Neuronal stem cell (in vitro differentiated cells): ENCODE data around the gene VWA3A.
"Not testable (repeated sequence)": the region's sequence is repeated elsewhere in the genome, so short reads cannot be mapped to it uniquely, and the experiment has no call there.

ENCODE experiments used
- DNase-seq: peaks from one replicate; pipeline ENCODE4 v3.0.0-alpha.2; 2013; ENCODE audit warnings: low spot score
- H2AFZ ChIP-seq: one replicate; pipeline ENCODE4 v1.6.1; 2013; ENCODE audit warnings: mild to moderate bottlenecking, low read length, inconsistent platforms
- H2AK5ac ChIP-seq: 2 replicates; pipeline ENCODE4 v1.6.1; 2013; ENCODE audit warnings: low read depth, mild to moderate bottlenecking, inconsistent platforms, low read length, moderate library complexity, mixed read lengths
- H2BK120ac ChIP-seq: 2 replicates; pipeline ENCODE4 v1.6.1; 2013; ENCODE audit warnings: low read depth, mild to moderate bottlenecking, inconsistent platforms, low read length, moderate library complexity, mixed read lengths
- H2BK12ac ChIP-seq: one replicate; pipeline ENCODE4 v1.6.1; 2013; ENCODE audit warnings: low read length, inconsistent platforms
- H2BK15ac ChIP-seq: 2 replicates; pipeline ENCODE4 v1.6.1; 2013; ENCODE audit warnings: mild to moderate bottlenecking, low read length, inconsistent platforms, mixed read lengths
- H2BK5ac ChIP-seq: one replicate; pipeline ENCODE4 v1.6.1; 2013; ENCODE audit warnings: inconsistent platforms, mild to moderate bottlenecking, low read length, moderate library complexity
- H3K14ac ChIP-seq: one replicate; pipeline ENCODE4 v1.6.1; 2013; ENCODE audit warnings: low read length, inconsistent platforms
- H3K18ac ChIP-seq: 2 replicates; pipeline ENCODE4 v1.6.1; 2013; ENCODE audit warnings: low read length, inconsistent platforms
- H3K23ac ChIP-seq: 2 replicates; pipeline ENCODE4 v1.6.1; 2013; ENCODE audit warnings: low read depth, mild to moderate bottlenecking, mixed read lengths, low read length, inconsistent platforms; ENCODE audit not compliant: poor library complexity
- H3K27ac ChIP-seq: replicated peaks from 3 replicates; pipeline ENCODE4 v1.5.1; 2013; ENCODE audit warnings: low read length, inconsistent platforms
- H3K27me3 ChIP-seq, 3 experiments: 2 replicates each; pipeline ENCODE4 v1.6.1; 2013; ENCODE audit warnings: low read length in 3 of 3, mild to moderate bottlenecking in 2 of 3, inconsistent platforms in 1 of 3, low read depth in 1 of 3, mixed read lengths in 1 of 3, moderate library complexity in 1 of 3; ENCODE audit not compliant: control insufficient read depth in 3 of 3, insufficient read depth in 3 of 3
- H3K36me3 ChIP-seq, 2 donors: replicated peaks in 1 of 2; 2 replicates each; pipeline ENCODE4 v1.6.1; 2013; ENCODE audit warnings: low read length in 2 of 2; ENCODE audit not compliant: control insufficient read depth in 2 of 2, insufficient read depth in 2 of 2
- H3K4ac ChIP-seq: 2 replicates; pipeline ENCODE4 v1.6.1; 2013; ENCODE audit warnings: inconsistent platforms, mild to moderate bottlenecking, low read length, moderate library complexity
- H3K4me1 ChIP-seq, 2 donors: 1 replicate in 1 of 2; 2 replicates in 1 of 2; pipeline ENCODE4 v1.6.1; 2013; ENCODE audit warnings: low read length in 2 of 2, low read depth in 1 of 2; ENCODE audit not compliant: control insufficient read depth in 2 of 2, insufficient read depth in 1 of 2
- H3K4me2 ChIP-seq: one replicate; pipeline ENCODE4 v1.6.1; 2013; ENCODE audit warnings: mild to moderate bottlenecking, low read length, inconsistent platforms; ENCODE audit not compliant: insufficient read depth, poor library complexity, severe bottlenecking
- H3K4me3 ChIP-seq, 2 donors: 2 replicates each; pipeline ENCODE4 v1.5.1; 2013; ENCODE audit warnings: low read length in 2 of 2, mild to moderate bottlenecking in 2 of 2, inconsistent platforms in 1 of 2, moderate library complexity in 1 of 2
- H3K79me1 ChIP-seq: one replicate; pipeline ENCODE4 v1.6.1; 2013; ENCODE audit warnings: low read depth, mild to moderate bottlenecking, inconsistent platforms, low read length, moderate library complexity
- H3K9ac ChIP-seq: one replicate; pipeline ENCODE4 v1.6.1; 2013; ENCODE audit warnings: mild to moderate bottlenecking, low read depth, low read length, inconsistent platforms; ENCODE audit not compliant: poor library complexity
- H3K9me3 ChIP-seq, 2 donors: replicated peaks in 1 of 2; 2 replicates each; pipeline versions ENCODE3 to v1.6.1; 2013; ENCODE audit warnings: low read length in 2 of 2, mild to moderate bottlenecking in 2 of 2, inconsistent platforms in 1 of 2, low read depth in 1 of 2, mixed read lengths in 1 of 2, moderate library complexity in 1 of 2; ENCODE audit not compliant: control insufficient read depth in 2 of 2, insufficient read depth in 1 of 2
- H4K8ac ChIP-seq: one replicate; pipeline ENCODE4 v1.6.1; 2013; ENCODE audit warnings: low read depth, mild to moderate bottlenecking, inconsistent platforms, low read length, moderate library complexity
- H4K91ac ChIP-seq: one replicate; pipeline ENCODE4 v1.6.1; 2013; ENCODE audit warnings: low read length, low read depth, mild to moderate bottlenecking, inconsistent platforms; ENCODE audit not compliant: poor library complexity
- WGBS, 2 donors: extraction: QIAGEN DNeasy Blood & Tissue Kit; methylation state at CpG; one replicate each; pipeline ENCODE4 v1.1.7; 2013; ENCODE audit warnings: missing lambda C conversion rate in 2 of 2, mixed read lengths in 1 of 2; ENCODE audit not compliant: insufficient read length in 2 of 2, insufficient replicate concordance in 1 of 2; ENCODE audit errors: extremely low coverage in 2 of 2; 5-methylcytosine and 5-hydroxymethylcytosine counted together

Gene VWA3A

GRCh38 chr16:22195695-22196558 is 103.6 kb downstream of the VWA3A start:
- Histone ChIP-seq H3K27ac (no peak overlapping the region), H3K36me3 (no peaks in the 10 kb centered on the region), H2AFZ (peak overlapping the region; percentile 93), H4K91ac (no peak overlapping the region), H3K27me3 (no peaks in the 10 kb centered on the region), H3K4me3 (peak overlapping the region; percentile 72 to 87), H3K4ac (no peak overlapping the region), H2AK5ac (no peak overlapping the region), H3K18ac (no peak overlapping the region), H3K4me2 (peak overlapping the region; percentile 52), H3K9ac (no peak overlapping the region), H2BK5ac (no peak overlapping the region), H3K14ac (no peak overlapping the region), H3K79me1 (no peaks in the 10 kb centered on the region), H2BK120ac (no peak overlapping the region), H2BK12ac (no peak overlapping the region), H3K4me1 (peaks cover 0 to 4% of the 10 kb centered on the region in 2 donors), H2BK15ac (no peak overlapping the region), H3K9me3 (no peaks in the 10 kb centered on the region), H3K23ac (peak overlapping the region; percentile 76), H4K8ac (no peak overlapping the region)
- no CpG with 5 or more reads among the region's 39 CpGs for WGBS, 2 donors
- DNase-seq = peak; percentile 95

DNA sequence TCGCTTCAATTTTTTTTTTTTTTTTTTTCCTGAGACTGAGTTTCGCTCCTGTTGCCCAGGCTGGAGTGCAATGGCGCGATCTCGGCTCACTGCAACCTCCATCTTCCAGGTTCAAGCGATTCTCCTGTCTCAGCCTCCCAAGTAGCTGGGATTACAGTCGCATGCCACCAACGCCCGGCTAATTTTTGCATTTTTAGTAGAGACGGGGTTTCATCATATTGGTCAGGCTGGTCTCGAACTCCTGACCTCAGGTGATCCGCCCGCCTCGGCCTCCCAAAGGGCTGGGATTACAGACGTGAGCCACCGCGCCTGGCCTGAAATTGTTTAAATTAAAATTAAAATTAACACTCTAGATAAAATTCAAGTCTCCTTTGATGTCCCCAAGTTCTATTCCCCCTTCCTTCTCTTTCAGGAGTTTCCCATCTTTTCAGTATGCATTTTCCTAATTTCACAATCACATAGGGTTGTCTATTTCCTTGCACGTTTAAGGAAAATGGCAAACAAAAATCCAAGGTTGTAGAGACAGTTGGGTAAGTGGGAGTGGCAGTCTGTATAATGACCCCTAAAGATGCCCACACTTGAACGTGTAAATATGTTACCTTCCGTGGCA is 104.3 kb downstream of the VWA3A start:
- not testable (repeated sequence) for H2BK15ac ChIP-seq, H3K9ac ChIP-seq, H3K79me1 ChIP-seq, H3K4me1 ChIP-seq, H3K4ac ChIP-seq, H2BK120ac ChIP-seq, H3K14ac ChIP-seq, H3K27me3 ChIP-seq, H3K27ac ChIP-seq, H2BK12ac ChIP-seq, H2AFZ ChIP-seq, H2BK5ac ChIP-seq, H3K23ac ChIP-seq, H2AK5ac ChIP-seq, DNase-seq, H3K18ac ChIP-seq, H4K8ac ChIP-seq, H3K9me3 ChIP-seq, H4K91ac ChIP-seq, H3K4me2 ChIP-seq, H3K36me3 ChIP-seq
- peak overlapping the region in 1 of 2 donors; percentile 72 for H3K4me3 ChIP-seq
- no CpG with 5 or more reads among the region's 20 CpGs for WGBS, 2 donors

GRCh38 chr16:22198547-22199293 is 106.4 kb downstream of the VWA3A start:
- Histone ChIP-seq H3K9me3 (no peaks in the 10 kb centered on the region), H3K4me2 (no peak overlapping the region), H3K4ac (no peak overlapping the region), H2BK120ac (no peak overlapping the region), H3K27ac (no peak overlapping the region), H2BK12ac (no peak overlapping the region), H3K36me3 (no peaks in the 10 kb centered on the region), H3K23ac (no peak overlapping the region), H2AK5ac (no peak overlapping the region), H3K4me3 (no peak overlapping the region), H4K91ac (no peak overlapping the region), H3K18ac (no peak overlapping the region), H3K79me1 (no peaks in the 10 kb centered on the region), H3K27me3 (no peaks in the 10 kb centered on the region), H3K9ac (no peak overlapping the region), H2BK15ac (no peak overlapping the region), H3K14ac (no peak overlapping the region), H2BK5ac (no peak overlapping the region), H3K4me1 (no peaks in the 10 kb centered on the region), H2AFZ (no peak overlapping the region), H4K8ac (no peak overlapping the region)
- whole genome bisulfite sequencing, 2 donors = no CpG with 5 or more reads among the region's 7 CpGs
- no peak for DNase-seq

DNA sequence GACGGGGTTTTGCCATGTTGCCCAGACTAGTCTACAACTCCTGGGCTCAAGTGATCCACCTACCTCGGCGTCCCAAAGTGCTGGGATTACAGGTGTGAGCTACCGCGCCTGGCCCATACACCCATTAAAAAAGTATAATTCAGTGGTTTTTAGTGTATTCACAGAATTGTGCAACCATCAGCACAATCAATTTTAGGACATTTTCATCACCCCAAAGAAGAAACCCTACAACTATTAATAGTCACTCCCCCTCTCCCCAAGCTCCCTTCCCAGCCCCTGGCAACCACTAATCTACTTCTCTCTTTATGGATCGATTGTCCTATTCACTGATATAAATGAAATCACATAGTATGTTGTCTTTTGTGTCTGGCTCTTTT is 109.9 kb downstream of the VWA3A start:
- Histone ChIP-seq H3K4me3 (no peak overlapping the region), H3K27me3 (peaks cover 0 to 1% (median 0%) of the 10 kb centered on the region in 3 experiments), H2BK120ac (no peak overlapping the region), H4K8ac (no peak overlapping the region), H2AK5ac (no peak overlapping the region), H3K79me1 (peaks cover 2% of the 10 kb centered on the region), H3K18ac (no peak overlapping the region), H3K27ac (no peak overlapping the region), H3K23ac (no peak overlapping the region), H2AFZ (no peak overlapping the region), H3K9ac (no peak overlapping the region), H3K4ac (no peak overlapping the region), H2BK12ac (no peak overlapping the region), H2BK5ac (no peak overlapping the region), H3K4me1 (no peaks in the 10 kb centered on the region), H3K9me3 (no peaks in the 10 kb centered on the region), H3K14ac (no peak overlapping the region), H2BK15ac (no peak overlapping the region), H4K91ac (no peak overlapping the region), H3K36me3 (no peaks in the 10 kb centered on the region), H3K4me2 (no peak overlapping the region)
- DNase-seq = no peak
- WGBS, 2 donors = no CpG with 5 or more reads among the region's 6 CpGs
